Calu3 (cell line): Measurements from ENCODE around the gene TM9SF4. TPM values are rescaled to one million over a fixed set of nuclear protein-coding genes. Genes with fewer than 3 reads are reported as not detected.
"Not testable (repeated sequence)": the region's sequence is repeated elsewhere in the genome, so short reads cannot be mapped to it uniquely, and the experiment has no call there.

ENCODE experiments used
- BruUV-seq: library from RNA; stranded (reverse); fragments of 400-500 nt; replicated peaks from 2 replicates; lab custom pipeline; 2021; lab: Mats Ljungman, UMichigan
- CTCF ChIA-PET: fragments of 300-600 bp; sonication (Branson Sonifier 250); formaldehyde crosslinking; loops from one replicate; lab custom pipeline; 2022; ENCODE audit warnings: antibody characterized with exemption; lab: Charles Lee
- DNase-seq: peaks from one replicate; pipeline ENCODE4 v3.0.0; 2022
- H3K27ac Mint-ChIP-seq: one replicate; pipeline ENCODE4 v1.8.0; 2022; ENCODE audit warnings: mixed read lengths; ENCODE audit not compliant: unreplicated experiment
- H3K27me3 Mint-ChIP-seq: one replicate; pipeline ENCODE4 v1.8.0; 2022; ENCODE audit warnings: mixed read lengths; ENCODE audit not compliant: unreplicated experiment
- H3K36me3 Mint-ChIP-seq: one replicate; pipeline ENCODE4 v1.8.0; 2022; ENCODE audit warnings: mild to moderate bottlenecking, moderate library complexity, mixed read lengths; ENCODE audit not compliant: insufficient read depth, unreplicated experiment
- H3K4me1 Mint-ChIP-seq: one replicate; pipeline ENCODE4 v1.8.0; 2022; ENCODE audit warnings: mild to moderate bottlenecking, low read depth, mixed read lengths; ENCODE audit not compliant: unreplicated experiment
- H3K4me3 Mint-ChIP-seq: one replicate; pipeline ENCODE4 v1.8.0; 2022; ENCODE audit warnings: mild to moderate bottlenecking, low read depth, moderate library complexity, mixed read lengths; ENCODE audit not compliant: unreplicated experiment
- H3K9me3 Mint-ChIP-seq: one replicate; pipeline ENCODE4 v1.8.0; 2022; ENCODE audit warnings: low read depth, mixed read lengths; ENCODE audit not compliant: unreplicated experiment
- intact Hi-C: fragments of 100-400 bp; cut with micrococcal nuclease; formaldehyde crosslinking; loops from one replicate; pipeline ENCODE4 v1.10.0; 2022; ENCODE audit not compliant: unreplicated experiment
- total RNA-seq: library from RNA; stranded (reverse); gene quantifications from 2 replicates; pipeline ENCODE4 v1.2.3, GENCODE V29; 2022
- TF ChIP-seq, protein P1 (sequence below): fragments of 200-600 bp; IDR thresholded peaks from one replicate; pipeline ENCODE4 v1.8.0; 2022; ENCODE audit warnings: antibody characterized with exemption; ENCODE audit not compliant: unreplicated experiment

The TM9SF4 gene
- total RNA-seq, 1 experiment from 2014 or later: 95.3 TPM

DNA sequence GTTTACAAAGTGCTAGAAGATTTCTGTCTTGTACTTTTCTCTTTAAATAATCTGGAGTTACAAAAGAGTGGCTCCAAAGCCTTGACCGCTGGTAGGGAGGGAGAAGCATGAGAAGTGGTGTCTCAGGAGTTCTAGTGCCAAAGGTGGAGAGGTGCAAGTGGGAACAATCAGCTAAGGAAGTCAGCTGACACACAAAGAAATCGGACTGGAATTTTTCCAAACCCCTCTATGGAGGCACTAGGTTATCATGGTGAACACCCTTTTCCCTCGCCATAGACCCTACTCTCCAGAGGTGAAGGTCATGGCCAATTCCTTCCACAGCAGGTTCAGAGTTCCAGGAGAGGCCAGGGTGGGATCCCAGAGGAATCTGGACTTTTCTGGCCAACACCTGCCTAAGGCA lies 83.2 kb downstream of the TM9SF4 start:
- no peak overlapping the region for H3K4me3 Mint-ChIP-seq
- H3K27ac Mint-ChIP-seq: no peak overlapping the region
- DNase-seq: no peak
- TSS peak; percentile 7 for BruUV-seq
- H3K9me3 Mint-ChIP-seq: no peaks in the 10 kb centered on the region
- no peaks in the 10 kb centered on the region for H3K4me1 Mint-ChIP-seq
- peaks cover 29% of the 10 kb centered on the region for H3K36me3 Mint-ChIP-seq
- CTCF ChIA-PET: interaction anchor here (0.9 to 1.2 kb wide), 2 partner anchors 14 to 35 kb away, joined by 3 read pairs; partner anchors contain the start of gene PLAGL2
- TF ChIP-seq, protein P1, sequence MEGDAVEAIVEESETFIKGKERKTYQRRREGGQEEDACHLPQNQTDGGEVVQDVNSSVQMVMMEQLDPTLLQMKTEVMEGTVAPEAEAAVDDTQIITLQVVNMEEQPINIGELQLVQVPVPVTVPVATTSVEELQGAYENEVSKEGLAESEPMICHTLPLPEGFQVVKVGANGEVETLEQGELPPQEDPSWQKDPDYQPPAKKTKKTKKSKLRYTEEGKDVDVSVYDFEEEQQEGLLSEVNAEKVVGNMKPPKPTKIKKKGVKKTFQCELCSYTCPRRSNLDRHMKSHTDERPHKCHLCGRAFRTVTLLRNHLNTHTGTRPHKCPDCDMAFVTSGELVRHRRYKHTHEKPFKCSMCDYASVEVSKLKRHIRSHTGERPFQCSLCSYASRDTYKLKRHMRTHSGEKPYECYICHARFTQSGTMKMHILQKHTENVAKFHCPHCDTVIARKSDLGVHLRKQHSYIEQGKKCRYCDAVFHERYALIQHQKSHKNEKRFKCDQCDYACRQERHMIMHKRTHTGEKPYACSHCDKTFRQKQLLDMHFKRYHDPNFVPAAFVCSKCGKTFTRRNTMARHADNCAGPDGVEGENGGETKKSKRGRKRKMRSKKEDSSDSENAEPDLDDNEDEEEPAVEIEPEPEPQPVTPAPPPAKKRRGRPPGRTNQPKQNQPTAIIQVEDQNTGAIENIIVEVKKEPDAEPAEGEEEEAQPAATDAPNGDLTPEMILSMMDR: no peak
- intact Hi-C loops: no loop called here
- no peaks in the 10 kb centered on the region for H3K27me3 Mint-ChIP-seq

GRCh38 chr20:32193336-32193735 lies 83.8 kb downstream of the TM9SF4 start:
- H3K4me1 Mint-ChIP-seq, intact Hi-C loops, H3K9me3 Mint-ChIP-seq, BruUV-seq, H3K4me3 Mint-ChIP-seq, H3K27ac Mint-ChIP-seq, H3K27me3 Mint-ChIP-seq, DNase-seq: not testable (repeated sequence)
- CTCF ChIA-PET: interaction anchor here (0.7 to 1.2 kb wide), 2 partner anchors 36 to 55 kb away, joined by 3 read pairs; no protein-coding TSS in a partner anchor
- H3K36me3 Mint-ChIP-seq: peaks cover 32% of the 10 kb centered on the region

DNA sequence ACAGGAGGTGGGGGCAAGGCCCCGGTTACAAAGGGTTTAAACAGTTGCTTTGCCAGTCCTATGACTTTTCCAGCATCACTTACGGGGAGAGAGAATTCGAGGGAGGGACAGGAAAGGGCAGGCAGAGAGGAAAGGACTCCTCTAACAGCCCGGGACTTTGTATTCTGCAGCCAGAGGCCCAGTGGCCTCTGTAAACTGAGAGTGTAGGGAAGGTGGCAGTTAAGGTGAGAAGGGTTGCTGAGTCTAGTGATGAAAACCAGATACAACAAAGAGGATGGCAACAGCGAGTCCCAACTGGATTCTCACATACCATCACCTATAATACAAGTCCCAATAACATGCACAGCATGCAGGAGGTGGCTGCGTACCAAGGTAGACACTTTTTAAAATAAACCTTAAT lies 84.5 kb downstream of the TM9SF4 start:
- Mint-ChIP-seq H3K27ac (no peak overlapping the region), H3K4me3 (no peak overlapping the region)
- intact Hi-C loops: no loop called here

GRCh38 chr20:32195581-32195980 lies 86.1 kb downstream of the TM9SF4 start:
- intact Hi-C loops: no loop called here
- BruUV-seq: no TSS peak
- TF ChIP-seq, protein P1: no peak
- no peak overlapping the region for H3K4me3 Mint-ChIP-seq
- H3K27me3 Mint-ChIP-seq: no peaks in the 10 kb centered on the region
- DNase-seq: no peak
- H3K36me3 Mint-ChIP-seq: peaks cover 36% of the 10 kb centered on the region
- H3K27ac Mint-ChIP-seq: peak overlapping the region; percentile 31
- no peaks in the 10 kb centered on the region for H3K4me1 Mint-ChIP-seq
- CTCF ChIA-PET: no interaction called here
- H3K9me3 Mint-ChIP-seq: no peaks in the 10 kb centered on the region

More for the DNA sequence above, 84.5 kb downstream of the TM9SF4 start:
- CTCF ChIA-PET: interaction anchor here (1.2 kb wide), 1 partner anchor 37 kb away, joined by 3 read pairs; no protein-coding TSS in a partner anchor
- DNase-seq: no peak
- Mint-ChIP-seq H3K36me3 (peaks cover 32% of the 10 kb centered on the region), H3K27me3 (no peaks in the 10 kb centered on the region), H3K4me1 (no peaks in the 10 kb centered on the region), H3K9me3 (no peaks in the 10 kb centered on the region)
- BruUV-seq: no TSS peak
- TF ChIP-seq, protein P1: no peak

DNA sequence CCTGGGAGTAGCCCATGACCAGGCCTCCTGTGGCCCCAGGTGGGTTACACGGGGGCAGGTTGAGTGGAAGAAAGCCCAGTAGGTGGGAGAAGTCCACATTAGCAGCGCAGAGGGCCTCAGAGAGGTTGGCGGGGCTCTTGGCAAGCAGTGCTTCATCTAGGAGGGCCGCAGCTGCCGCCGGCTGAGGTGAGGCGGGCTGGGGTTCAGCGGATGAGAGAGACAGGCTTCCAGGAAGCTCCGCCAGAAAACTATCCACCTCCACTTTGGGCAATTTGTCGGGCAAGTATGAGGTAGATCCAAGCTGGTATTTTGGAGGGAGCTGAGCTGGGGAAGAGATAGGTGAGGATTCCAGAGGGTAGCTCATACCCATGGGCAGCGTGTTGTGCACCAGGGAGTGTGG lies 87.1 kb downstream of the TM9SF4 start:
- H3K4me3 Mint-ChIP-seq, H3K27ac Mint-ChIP-seq, CTCF ChIA-PET, H3K27me3 Mint-ChIP-seq, BruUV-seq, intact Hi-C loops, H3K4me1 Mint-ChIP-seq, DNase-seq, H3K9me3 Mint-ChIP-seq: not testable (repeated sequence)
- peaks cover 47% of the 10 kb centered on the region for H3K36me3 Mint-ChIP-seq

DNA sequence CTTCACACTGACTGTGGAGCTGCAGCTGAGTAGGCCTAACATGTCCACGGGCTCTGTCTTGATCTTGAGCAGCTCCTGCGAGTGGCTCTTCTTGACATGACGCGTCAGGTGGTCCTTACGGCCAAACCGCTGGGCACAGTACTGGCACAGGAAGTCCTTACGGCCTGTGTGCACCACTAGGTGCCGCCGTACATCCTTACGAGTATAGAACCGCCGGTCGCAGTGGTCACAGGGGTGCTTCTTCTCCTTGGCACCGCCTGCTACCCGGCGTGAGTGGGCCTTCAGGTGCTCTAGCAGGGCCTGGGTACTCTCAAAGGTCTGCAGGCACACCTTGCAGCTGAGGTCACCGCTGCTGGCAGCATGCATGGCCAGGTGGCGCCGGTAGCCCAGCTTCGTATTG lies 87.6 kb downstream of the TM9SF4 start:
- H3K36me3 Mint-ChIP-seq: peaks cover 49% of the 10 kb centered on the region
- H3K4me1 Mint-ChIP-seq, intact Hi-C loops, CTCF ChIA-PET, BruUV-seq, H3K27ac Mint-ChIP-seq, H3K9me3 Mint-ChIP-seq, H3K4me3 Mint-ChIP-seq, DNase-seq, H3K27me3 Mint-ChIP-seq: not testable (repeated sequence)
